ENCODE data around the gene INSL4. TPM values are rescaled to one million over a fixed set of nuclear protein-coding genes. Genes with fewer than 3 reads are reported as not detected.

The INSL4 gene
- total RNA-seq (2021; fragmentation: NEBNext Ultra II Directional; extraction: Animal tissue kit (Norgen Biotek cat#: 25700)) (not detected in 2 replicates), polyA plus RNA-seq (2011; rRNA removed) (not detected in 2 replicates), polyA minus RNA-seq (2011; rRNA and poly(A)+ RNA removed) (not detected in 2 replicates)
- polyA plus RNA-seq (2011; cell fraction: cytosol; rRNA removed): not detected
- not detected for polyA plus RNA-seq (2011; cell fraction: nucleus; rRNA removed)
- not detected in 4 replicates for polyA plus RNA-seq (2012, experiment 1 of 2)
- polyA plus RNA-seq (2012, experiment 2 of 2): not detected
- not detected for polyA plus RNA-seq (2013, experiment 1 of 2)
- polyA plus RNA-seq (2013, experiment 2 of 2): not detected
- polyA minus RNA-seq (2011; cell fraction: cytosol; rRNA and poly(A)+ RNA removed): not detected
- polyA minus RNA-seq (2011; cell fraction: nucleus; rRNA and poly(A)+ RNA removed): not detected
- long read RNA-seq, experiment 1: 0 reads
- long read RNA-seq, experiment 2: 0 reads

GRCh38 chr9:5231212-5231611, at the start of gene INSL4:
Gene INSL4, plus strand, starts transcription at chr9:5231419. Its CDS starts 105 bp downstream, at chr9:5231524.
- H3K56ac ChIP-seq (replicated peaks; ENCODE audit: insufficient read length, low read depth, low read length): no peak within 1 kb of the TSS
- no peak for TF ChIP-seq RAD21 (IDR thresholded peaks at IDR 0.05 in 1 of 2, conservative IDR thresholded peaks at IDR 0.05 in 1 of 2; ENCODE audit: low read depth in 2 of 2, low read length in 2 of 2)

More at GRCh38 chr9:5231212-5231611, at the start of gene INSL4:
- H3K4me2 ChIP-seq (ENCODE audit: insufficient read depth in 1 of 2, low read depth in 2 of 2, low read length in 2 of 2): no peak within 1 kb of the TSS
- H3K27ac ChIP-seq (ENCODE audit: low read depth, low read length): no peak within 1 kb of the TSS
- no peaks in the 10 kb centered on the region for H4K20me1 ChIP-seq (replicated peaks in 1 of 2; ENCODE audit: control insufficient read depth in 1 of 2, insufficient read depth in 2 of 2, low read length in 2 of 2)
- H2AK5ac ChIP-seq (ENCODE audit: low read depth, low read length): no peak within 1 kb of the TSS
- H2AFZ ChIP-seq (ENCODE audit: low read length): no peak within 1 kb of the TSS
- CTCF ChIA-PET (ENCODE audit: partially characterized antibody): interaction anchor here (0.6 kb wide), 1 partner anchor 44 kb away, joined by 3 read pairs; no protein-coding TSS in a partner anchor
- no peak within 1 kb of the TSS for H3K23ac ChIP-seq (ENCODE audit: insufficient read length)
- no peaks in the 10 kb centered on the region for H3K36me3 ChIP-seq (ENCODE audit: control insufficient read depth in 2 of 4, insufficient read depth in 4 of 4, low read length in 3 of 4)
- H3K79me1 ChIP-seq (ENCODE audit: low read depth, low read length): no peaks in the 10 kb centered on the region
- H4K91ac ChIP-seq (replicated peaks; ENCODE audit: insufficient read length, low read length): no peak within 1 kb of the TSS
- H3K14ac ChIP-seq (ENCODE audit: insufficient read length): no peak within 1 kb of the TSS
- no peak within 1 kb of the TSS for H3K9ac ChIP-seq (replicated peaks in 1 of 4; ENCODE audit: extremely low read depth in 1 of 4, low read depth in 3 of 4, low read length in 3 of 4)
- no peak within 1 kb of the TSS for H2BK15ac ChIP-seq (ENCODE audit: low read length)
- H3K4me3 ChIP-seq (ENCODE audit: extremely low read depth in 1 of 4, insufficient read depth in 2 of 4, low read depth in 3 of 4, low read length in 4 of 4): no peak within 1 kb of the TSS
- H4K8ac ChIP-seq (ENCODE audit: extremely low read depth, insufficient read depth, low read length): no peak within 1 kb of the TSS
- no peak within 1 kb of the TSS for H3K18ac ChIP-seq (ENCODE audit: extremely low read depth, low read length)
- H3K9me3 ChIP-seq (ENCODE audit: insufficient read depth in 2 of 2, low read depth in 1 of 2, low read length in 1 of 2): no peaks in the 10 kb centered on the region
- H2BK120ac ChIP-seq (replicated peaks; ENCODE audit: low read depth, low read length): no peak within 1 kb of the TSS
- H3K79me2 ChIP-seq (ENCODE audit: control insufficient read depth in 1 of 2, insufficient read depth in 2 of 2, low read length in 2 of 2): no peaks in the 10 kb centered on the region
- no peaks in the 10 kb centered on the region for H3K23me2 ChIP-seq (ENCODE audit: low read depth, low read length)
- POLR2A ChIA-PET (ENCODE audit: partially characterized antibody): no interaction called here
- DNase-seq (ENCODE audit: low read depth in 1 of 2, low spot score in 2 of 2) (no peak), FAIRE-seq (no peak)
- H4K5ac ChIP-seq (ENCODE audit: insufficient read length, low read depth, low read length): no peak within 1 kb of the TSS
- H3K4me1 ChIP-seq (replicated peaks in 1 of 4; ENCODE audit: control insufficient read depth in 3 of 4, insufficient read depth in 4 of 4, low read length in 3 of 4): no peaks in the 10 kb centered on the region
- H3K27me3 ChIP-seq (replicated peaks in 1 of 4; ENCODE audit: control insufficient read depth in 3 of 4, extremely low read depth in 1 of 4, insufficient read depth in 3 of 4, low read length in 3 of 4): no peaks in the 10 kb centered on the region
- no peak within 1 kb of the TSS for H3K4ac ChIP-seq (replicated peaks; ENCODE audit: insufficient read length, low read depth, low read length)
- H2BK20ac ChIP-seq (ENCODE audit: low read length): no peak within 1 kb of the TSS
- 86% methylated on average over 2 of the region's 2 CpGs; no CpG with 5 or more reads in 1 of the 2 experiments for WGBS, 2 experiments (ENCODE audit: extremely low coverage in 1 of 2, insufficient coverage in 1 of 2, insufficient read length in 1 of 2, insufficient replicate concordance in 2 of 2, low coverage in 1 of 2, low lambda C conversion rate in 2 of 2, missing lambda C conversion rate in 1 of 2)
- H2BK12ac ChIP-seq (ENCODE audit: low read depth, low read length): no peak within 1 kb of the TSS
- no peak within 1 kb of the TSS for H2BK5ac ChIP-seq (ENCODE audit: low read depth, low read length)
